OCI-LY3 (cell line): Measurements from ENCODE around the gene FNDC4.

Experiments used
- H2AFZ ChIP-seq: fragments of 200-600, 300-600 bp; shearing (Covaris generic); 2 replicates; pipeline ENCODE4 v1.6.0; 2014; ENCODE audit warnings: antibody characterized with exemption, low read depth, low read length
- H3K27ac ChIP-seq: fragments of 200-600, 300-600 bp; sonication (generic); 2 replicates; pipeline ENCODE4 v1.5.1; 2014; ENCODE audit warnings: mild to moderate bottlenecking, low read length, moderate library complexity, mixed read lengths
- H3K27me3 ChIP-seq: fragments of 200-600, 300-600 bp; sonication (generic); 2 replicates; pipeline ENCODE4 v1.6.1; 2014; ENCODE audit warnings: low read depth, low read length, mixed read lengths
- H3K36me3 ChIP-seq: fragments of 200-600, 300-600 bp; sonication (generic); replicated peaks from 2 replicates; pipeline ENCODE3; 2014; ENCODE audit warnings: low read depth, low read length, mixed read lengths
- H3K4me1 ChIP-seq: fragments of 300-600, 200-600 bp; sonication (generic); 2 replicates; pipeline ENCODE4 v1.6.1; 2014; ENCODE audit warnings: low read length, mixed read lengths
- H3K4me2 ChIP-seq: fragments of 200-600, 300-600 bp; sonication (generic); 2 replicates; pipeline ENCODE4 v1.6.1; 2014; ENCODE audit warnings: low read length, mixed read lengths
- H3K4me3 ChIP-seq: fragments of 300-600, 200-600 bp; sonication (generic); 2 replicates; pipeline ENCODE4 v1.5.1; 2014; ENCODE audit warnings: antibody characterized with exemption, mild to moderate bottlenecking, low read length, moderate library complexity
- H3K79me2 ChIP-seq: fragments of 300-600, 200-600 bp; shearing (Covaris generic); 2 replicates; pipeline ENCODE4 v1.6.1; 2014; ENCODE audit warnings: mild to moderate bottlenecking, low read length, mixed read lengths
- H3K9ac ChIP-seq: fragments of 300-600, 200-600 bp; shearing (Covaris generic); 2 replicates; pipeline ENCODE4 v1.6.0; 2014; ENCODE audit warnings: mild to moderate bottlenecking, low read length, moderate library complexity
- H3K9me3 ChIP-seq: fragments of 200-600, 300-600 bp; shearing (Covaris generic); 2 replicates; pipeline ENCODE4 v1.6.1; 2014; ENCODE audit warnings: low read length, mixed read lengths; ENCODE audit not compliant: insufficient read depth
- H4K20me1 ChIP-seq: fragments of 200-600, 300-600 bp; sonication (generic); 2 replicates; pipeline ENCODE4 v1.6.1; 2016; ENCODE audit warnings: low read length, mixed read lengths; ENCODE audit not compliant: insufficient read depth
- CTCF ChIP-seq: fragments of 200-600, 300-600 bp; sonication (generic); IDR thresholded peaks from 2 replicates; pipeline ENCODE4 v1.5.1; 2014; ENCODE audit warnings: antibody characterized with exemption, low read length, low read depth
- EZH2phosphoT487 ChIP-seq: fragments of 200-600 bp; shearing (Covaris generic); IDR thresholded peaks from 2 replicates; pipeline ENCODE4 v1.6.1; 2018; ENCODE audit warnings: antibody characterized with exemption, mixed run types, low read depth

FNDC4 gene

GRCh38 chr2:27537287-27537686 is 42.3 kb upstream of the FNDC4 start:
- H3K4me3 ChIP-seq, result no peak overlapping the region
- no peak overlapping the region for H3K9ac ChIP-seq
- no peaks in the 10 kb centered on the region for H3K36me3 ChIP-seq
- H3K27ac ChIP-seq, result no peak overlapping the region
- H3K79me2 ChIP-seq, result no peaks in the 10 kb centered on the region
- H2AFZ ChIP-seq, result no peak overlapping the region
- H3K4me1 ChIP-seq, result no peaks in the 10 kb centered on the region
- no peak for TF ChIP-seq EZH2phosphoT487
- TF ChIP-seq CTCF, result no peak
- H4K20me1 ChIP-seq, result no peaks in the 10 kb centered on the region
- no peaks in the 10 kb centered on the region for H3K9me3 ChIP-seq
- no peak overlapping the region for H3K4me2 ChIP-seq
- 0 out of 2 replicates have a peak, but pooled peaks cover 22% of the 10 kb centered on the region for H3K27me3 ChIP-seq

- no peaks in the 10 kb centered on the region for H3K79me2 ChIP-seq
- H3K27ac ChIP-seq, result no peak overlapping the region
- no peak overlapping the region for H2AFZ ChIP-seq
- TF ChIP-seq CTCF, result no peak
- TF ChIP-seq EZH2phosphoT487, result no peak
- no peaks in the 10 kb centered on the region for H3K4me1 ChIP-seq
- H3K9me3 ChIP-seq, result no peaks in the 10 kb centered on the region
- H4K20me1 ChIP-seq, result no peaks in the 10 kb centered on the region
- H3K4me2 ChIP-seq, result no peak overlapping the region
- 0 out of 2 replicates have a peak, but pooled peaks cover 18% of the 10 kb centered on the region for H3K27me3 ChIP-seq
- H3K36me3 ChIP-seq, result no peaks in the 10 kb centered on the region
- no peak overlapping the region for H3K4me3 ChIP-seq
- H3K9ac ChIP-seq, result no peak overlapping the region
These were observed 37.0 kb upstream of the FNDC4 start for GRCh38 chr2:27531983-27532382.

GRCh38 chr2:27527182-27527581 is 32.2 kb upstream of the FNDC4 start:
- H2AFZ ChIP-seq, result no peak overlapping the region
- H3K4me2 ChIP-seq, result no peak overlapping the region
- no peaks in the 10 kb centered on the region for H3K4me1 ChIP-seq
- no peaks in the 10 kb centered on the region for H3K79me2 ChIP-seq
- TF ChIP-seq CTCF, result no peak
- TF ChIP-seq EZH2phosphoT487, result no peak
- H4K20me1 ChIP-seq, result no peaks in the 10 kb centered on the region
- no peak overlapping the region for H3K27ac ChIP-seq
- no peaks in the 10 kb centered on the region for H3K9me3 ChIP-seq
- H3K9ac ChIP-seq, result no peak overlapping the region
- H3K36me3 ChIP-seq, result no peaks in the 10 kb centered on the region
- no peak overlapping the region for H3K4me3 ChIP-seq
- H3K27me3 ChIP-seq, result 0 out of 2 replicates have a peak, but pooled peaks cover 2% of the 10 kb centered on the region

GRCh38 chr2:27522400-27522945 is 27.5 kb upstream of the FNDC4 start:
- no peak overlapping the region for H3K27ac ChIP-seq
- no peaks in the 10 kb centered on the region for H4K20me1 ChIP-seq
- H2AFZ ChIP-seq, result no peak overlapping the region
- no peak overlapping the region for H3K9ac ChIP-seq
- no peak overlapping the region for H3K4me2 ChIP-seq
- no peaks in the 10 kb centered on the region for H3K36me3 ChIP-seq
- H3K9me3 ChIP-seq, result no peaks in the 10 kb centered on the region
- no peak overlapping the region for H3K4me3 ChIP-seq
- no peaks in the 10 kb centered on the region for H3K4me1 ChIP-seq
- no peaks in the 10 kb centered on the region for H3K27me3 ChIP-seq
- no peak for TF ChIP-seq CTCF
- TF ChIP-seq EZH2phosphoT487, result no peak
- H3K79me2 ChIP-seq, result no peaks in the 10 kb centered on the region
